Type B pancreatic cell (in vitro differentiated cells): ENCODE results near the gene CD52. TPM values are rescaled to one million over a fixed set of nuclear protein-coding genes. Genes with fewer than 3 reads are reported as not detected.

ENCODE experiments used
- DNase-seq: peaks from one replicate; pipeline ENCODE4 v3.0.0; 2021; ENCODE audit warnings: mixed read lengths; ENCODE audit not compliant: unreplicated experiment; ENCODE audit errors: extremely low spot score
- H3K27ac Mint-ChIP-seq: 2 replicates; pipeline ENCODE4 v1.8.0; 2021; ENCODE audit warnings: mild to moderate bottlenecking, mixed read lengths
- H3K27me3 Mint-ChIP-seq: 2 replicates; pipeline ENCODE4 v1.8.0; 2021; ENCODE audit warnings: mixed read lengths
- H3K36me3 Mint-ChIP-seq: 2 replicates; pipeline ENCODE4 v1.8.0; 2021; ENCODE audit warnings: mixed read lengths
- H3K4me1 Mint-ChIP-seq: one replicate; pipeline ENCODE4 v1.8.0; 2021; ENCODE audit warnings: mixed read lengths; ENCODE audit not compliant: unreplicated experiment
- H3K4me3 Mint-ChIP-seq: 2 replicates; pipeline ENCODE4 v1.8.0; 2021; ENCODE audit warnings: mild to moderate bottlenecking, mixed read lengths
- H3K9me3 Mint-ChIP-seq: 2 replicates; pipeline ENCODE4 v1.8.0; 2021; ENCODE audit warnings: mixed read lengths
- CTCF ChIP-seq: fragments of 200-600 bp; sonication (generic); conservative IDR thresholded peaks from 2 replicates; pipeline ENCODE4 v1.5.0; 2021; ENCODE audit warnings: antibody characterized with exemption, mild to moderate bottlenecking
- total RNA-seq: library from RNA; stranded (reverse); gene quantifications from 2 replicates; pipeline ENCODE4 v1.2.1, GENCODE V29; 2021; ENCODE audit warnings: low replicate concordance

Gene CD52
- total RNA-seq, 1 donor from 2014 or later: 0.75 TPM

DNA sequence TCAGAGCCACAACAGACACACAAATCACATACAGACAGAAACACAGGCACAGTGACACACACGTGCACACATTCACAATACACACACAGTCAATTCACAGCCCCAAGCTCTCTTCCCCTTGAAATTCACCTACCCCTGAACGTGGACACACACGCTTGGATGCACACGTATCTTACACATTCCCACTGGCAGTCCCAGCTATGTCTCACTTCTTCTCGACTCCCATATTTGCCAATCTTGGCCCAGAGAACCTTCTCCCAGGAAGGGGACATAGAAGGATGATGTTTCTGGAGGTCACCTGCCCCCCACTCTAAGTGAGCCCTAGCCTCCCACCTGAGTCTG is 34.6 kb downstream of the CD52 start:
- peaks cover 5% of the 10 kb centered on the region for H3K27me3 Mint-ChIP-seq
- no peak for TF ChIP-seq CTCF
- no peaks in the 10 kb centered on the region for H3K9me3 Mint-ChIP-seq
- H3K27ac Mint-ChIP-seq: peak overlapping the region; percentile 95
- peak overlapping the region; percentile 80 for H3K4me3 Mint-ChIP-seq
- no peaks in the 10 kb centered on the region for H3K36me3 Mint-ChIP-seq
- peaks cover 21% of the 10 kb centered on the region for H3K4me1 Mint-ChIP-seq
- no peak for DNase-seq

- Mint-ChIP-seq H3K9me3 (no peaks in the 10 kb centered on the region), H3K27me3 (peaks cover 11% of the 10 kb centered on the region), H3K27ac (peak overlapping the region; percentile 95), H3K4me1 (peaks cover 21% of the 10 kb centered on the region), H3K36me3 (no peaks in the 10 kb centered on the region), H3K4me3 (peak overlapping the region; percentile 80)
- no peak for DNase-seq
- no peak for TF ChIP-seq CTCF
Measured at GRCh38 chr1:26353210-26353859, 35.6 kb downstream of the CD52 start.

DNA sequence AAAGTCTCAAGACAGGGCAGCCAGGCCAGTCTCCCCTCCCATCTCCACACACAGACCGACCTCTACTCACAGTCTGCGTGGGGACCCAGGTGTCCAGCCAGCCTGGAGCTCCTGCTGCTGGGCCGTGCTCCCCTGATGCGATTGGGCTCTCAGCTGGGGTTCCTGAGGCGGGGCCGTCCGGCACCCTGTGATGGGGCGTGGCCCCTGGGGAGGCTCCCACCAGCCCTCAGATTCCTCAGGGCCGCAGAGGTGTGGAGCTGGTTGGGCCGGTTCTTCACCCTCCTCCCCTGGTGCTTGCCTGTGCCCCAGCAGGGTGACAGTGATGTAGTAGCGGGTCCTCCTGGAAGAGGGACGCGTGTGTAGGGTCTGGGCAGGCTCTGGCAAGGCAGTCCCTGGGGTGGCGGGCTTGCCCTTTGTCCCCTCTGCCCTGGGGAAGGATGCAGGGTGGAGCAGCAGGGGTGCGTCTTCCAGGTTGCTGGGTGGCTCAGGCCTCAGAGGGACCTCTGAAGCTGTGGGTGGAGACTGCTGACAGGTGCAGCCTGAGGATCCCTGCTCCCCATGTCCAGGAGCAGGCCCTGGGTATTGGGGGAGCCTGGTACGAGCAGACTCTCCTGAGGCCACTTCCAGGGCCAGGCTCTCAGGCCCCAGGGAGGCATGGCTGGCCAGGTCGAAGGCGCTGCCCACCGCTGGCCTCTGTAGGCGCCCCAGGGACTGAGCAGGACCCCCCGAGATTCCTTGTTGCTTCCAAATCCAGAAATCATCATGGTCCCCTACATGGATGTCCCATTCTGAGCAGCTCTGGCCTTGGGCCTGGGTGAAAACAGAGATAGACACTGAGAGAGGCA is 36.4 kb downstream of the CD52 start, which contains the start of gene CRYBG2:
Gene CRYBG2 (minus strand): TSS at position 155 of the 845 bp plus-strand sequence. CDS start 7,473 bp downstream, outside the sequence.
- Mint-ChIP-seq H3K4me1 (peaks cover 21% of the 10 kb centered on the region), H3K9me3 (no peaks in the 10 kb centered on the region), H3K27me3 (peaks cover 19% of the 10 kb centered on the region), H3K4me3 (peak within 1 kb of the TSS; percentile 80), H3K27ac (peak within 1 kb of the TSS; percentile 95), H3K36me3 (no peaks in the 10 kb centered on the region)
- no peak for TF ChIP-seq CTCF
- no peak for DNase-seq

DNA sequence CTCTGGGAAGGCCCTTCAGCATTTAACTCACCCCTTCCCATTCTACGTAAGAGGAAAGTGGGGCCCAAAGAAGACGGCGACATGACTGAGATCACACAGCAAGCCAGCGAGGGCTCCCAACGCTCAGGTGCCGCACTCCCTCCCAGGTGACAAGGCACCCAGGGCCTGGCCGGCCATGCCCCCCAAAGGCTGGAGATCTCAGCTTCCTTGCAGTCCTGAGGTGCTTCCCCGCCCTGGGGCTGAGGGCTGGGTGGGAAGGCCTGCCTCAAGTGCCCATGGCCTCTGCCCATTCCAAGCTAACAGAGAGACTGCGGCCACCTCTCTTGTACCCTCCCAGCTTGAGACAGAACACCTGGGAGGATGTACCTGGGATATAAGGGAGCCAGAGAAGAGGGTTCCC is 37.2 kb downstream of the CD52 start:
- Mint-ChIP-seq H3K27ac (peak overlapping the region; percentile 95), H3K4me1 (peaks cover 17% of the 10 kb centered on the region)

GRCh38 chr1:26356106-26356505 is 38.3 kb downstream of the CD52 start:
- H3K36me3 Mint-ChIP-seq: no peaks in the 10 kb centered on the region
- peak overlapping the region; percentile 95 for H3K27ac Mint-ChIP-seq
- no peak for DNase-seq
- H3K9me3 Mint-ChIP-seq: no peaks in the 10 kb centered on the region
- peaks cover 19% of the 10 kb centered on the region for H3K4me1 Mint-ChIP-seq
- H3K4me3 Mint-ChIP-seq: peak overlapping the region; percentile 52
- H3K27me3 Mint-ChIP-seq: peaks cover 38% of the 10 kb centered on the region
- no peak for TF ChIP-seq CTCF

More for the DNA sequence above, 37.2 kb downstream of the CD52 start:
- Mint-ChIP-seq H3K4me3 (no peak overlapping the region), H3K27me3 (peaks cover 27% of the 10 kb centered on the region), H3K36me3 (no peaks in the 10 kb centered on the region), H3K9me3 (no peaks in the 10 kb centered on the region)
- TF ChIP-seq CTCF: no peak
- DNase-seq: no peak
